Measurements from ENCODE around the gene PER1.

PER1 gene

DNA sequence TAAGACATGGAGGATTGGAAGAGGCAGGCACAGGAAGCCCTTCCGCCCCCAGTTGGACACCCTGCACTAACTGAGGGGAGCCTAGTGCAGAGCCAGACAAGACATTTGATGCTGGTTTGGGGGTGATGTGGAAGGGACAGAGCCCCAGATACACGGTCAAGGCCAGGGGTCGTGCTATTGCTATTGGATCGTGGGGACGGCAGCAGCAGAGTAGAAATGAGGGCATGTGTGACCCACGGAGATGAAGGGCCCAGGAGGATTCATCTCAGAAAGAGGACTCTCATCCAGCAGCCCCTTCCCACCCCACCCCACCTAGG is 12.6 kb upstream of the PER1 start:
- DNase-seq: no peak

GRCh38 chr17:8163978-8164814 is 12.0 kb upstream of the PER1 start:
- peak; percentile 51 for DNase-seq

- DNase-seq: peak; percentile 47
These were observed 11.1 kb upstream of the PER1 start for GRCh38 chr17:8162997-8163977.

DNA sequence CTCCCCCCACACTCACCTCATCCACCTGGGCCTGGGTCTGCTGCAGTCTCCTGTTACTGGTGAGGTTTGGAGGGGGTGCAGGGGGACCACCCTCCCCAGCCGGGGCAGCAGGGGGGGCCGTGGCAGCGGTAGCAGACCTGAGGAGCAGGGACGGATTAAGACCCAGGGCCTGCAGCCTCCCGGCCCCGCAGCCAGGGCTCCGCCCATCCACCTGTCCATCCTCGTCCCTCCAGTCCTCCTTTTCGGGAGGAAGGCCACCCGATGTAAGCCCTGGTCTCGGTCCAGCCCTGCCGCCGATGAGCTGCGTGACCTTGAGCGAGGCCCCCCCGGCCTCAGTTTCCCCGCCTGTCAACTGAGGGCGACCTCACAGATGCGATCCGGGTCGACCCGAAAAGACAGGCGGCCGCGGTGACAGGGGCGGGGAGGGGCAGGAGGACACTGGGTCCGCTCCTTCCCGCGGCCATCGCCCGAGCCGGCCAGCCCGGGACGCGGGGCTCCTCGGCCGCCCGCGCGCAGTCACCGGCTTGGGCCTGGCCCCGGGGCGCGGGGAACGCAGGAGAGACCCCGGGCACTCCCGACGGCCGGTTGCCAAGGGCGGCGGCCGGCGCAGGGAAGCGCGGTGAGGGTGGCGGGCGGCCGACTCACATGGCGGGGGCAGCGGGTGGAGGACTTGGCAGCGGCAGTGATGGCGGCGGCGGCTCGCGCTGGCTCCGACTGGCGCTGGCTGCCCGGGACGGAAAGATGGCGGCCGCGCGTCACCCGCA is 10.2 kb upstream of the PER1 start, which contains the start of gene VAMP2:
Gene VAMP2 (minus strand): TSS at position 716 of the 764 bp plus-strand sequence. CDS start 69 bp downstream, at position 647.
- peak; percentile 32 for DNase-seq

DNA sequence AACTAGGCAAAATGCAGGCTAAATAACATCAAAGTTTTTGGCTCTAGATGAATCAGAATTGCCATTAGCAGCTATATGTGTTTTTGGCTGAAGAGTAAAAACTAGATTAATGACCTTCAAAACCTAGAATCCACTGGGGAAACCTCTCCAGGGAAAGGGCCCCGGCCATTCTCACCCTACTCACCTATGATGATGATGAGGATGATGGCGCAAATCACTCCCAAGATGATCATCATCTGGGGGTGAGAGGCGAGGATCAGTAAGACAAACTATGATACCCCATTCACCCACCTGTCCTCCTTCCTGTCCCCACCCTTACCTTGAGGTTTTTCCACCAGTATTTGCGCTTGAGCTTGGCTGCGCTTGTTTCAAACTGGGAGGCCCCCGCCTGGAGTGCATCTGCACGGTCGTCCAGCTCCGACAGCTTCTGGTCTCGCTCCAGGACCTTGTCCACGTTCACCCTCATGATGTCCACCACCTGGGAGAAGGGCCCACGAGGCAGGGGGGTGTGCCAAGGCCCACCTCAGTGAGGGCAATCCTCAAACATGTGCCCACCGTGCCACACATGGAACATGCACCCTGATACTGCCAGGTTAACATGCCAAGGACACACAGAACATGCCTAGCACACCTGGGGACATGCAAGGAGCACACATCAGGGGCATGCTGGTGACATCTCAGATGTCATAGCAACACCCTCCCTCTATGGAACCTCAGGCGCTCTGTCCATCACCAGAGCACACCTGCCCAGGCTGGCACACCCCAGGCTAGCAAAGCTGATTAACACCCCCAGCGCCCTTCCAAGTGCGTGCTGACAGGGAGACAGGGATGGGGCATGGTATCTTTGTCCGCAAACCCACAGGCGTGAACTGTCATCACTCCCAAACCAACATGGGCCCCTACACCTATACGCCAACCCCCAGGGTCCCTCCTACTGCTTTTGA is 9.4 kb upstream of the PER1 start:
- no peak for DNase-seq

- DNase-seq: no peak
These were observed 8.6 kb upstream of the PER1 start for GRCh38 chr17:8160741-8161221.

- no peak for DNase-seq
These were observed 8.0 kb upstream of the PER1 start for GRCh38 chr17:8160224-8160577.

DNA sequence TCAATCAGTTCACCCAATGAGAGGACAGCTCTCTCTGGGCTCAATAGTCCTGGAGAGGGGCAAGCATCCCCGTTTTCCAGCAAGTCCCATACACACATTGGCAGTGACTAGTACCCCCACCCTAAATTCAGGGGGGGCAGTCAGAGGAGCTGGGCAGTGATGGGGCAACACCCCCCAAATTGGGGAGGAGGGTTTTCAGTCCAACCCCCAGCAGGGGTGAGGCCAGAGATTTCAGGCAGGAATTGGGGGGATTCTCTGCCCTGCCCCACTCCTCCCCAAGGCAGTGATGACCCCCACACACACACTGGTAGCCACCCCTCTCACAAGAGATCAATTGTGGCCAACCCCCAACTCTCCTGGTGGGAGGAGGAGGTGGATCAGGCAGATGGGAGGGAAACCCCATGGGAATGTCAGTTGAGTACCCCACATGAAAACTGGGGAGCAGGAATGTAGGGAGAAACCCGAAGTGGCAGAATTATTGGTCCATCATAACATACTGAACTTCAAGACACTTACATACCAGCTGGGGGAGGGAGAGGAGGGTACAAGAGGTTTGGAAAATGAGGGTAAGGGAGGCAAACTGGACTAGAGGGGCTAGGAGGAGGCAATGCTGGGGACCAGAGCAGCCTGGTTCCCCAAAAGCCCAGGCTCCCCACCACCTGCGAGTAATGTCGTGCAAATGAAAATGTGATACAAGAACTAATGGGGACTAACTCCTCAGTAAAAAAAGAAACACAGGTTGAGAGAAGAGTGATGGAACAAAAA is 7.4 kb upstream of the PER1 start:
- DNase-seq: no peak

DNA sequence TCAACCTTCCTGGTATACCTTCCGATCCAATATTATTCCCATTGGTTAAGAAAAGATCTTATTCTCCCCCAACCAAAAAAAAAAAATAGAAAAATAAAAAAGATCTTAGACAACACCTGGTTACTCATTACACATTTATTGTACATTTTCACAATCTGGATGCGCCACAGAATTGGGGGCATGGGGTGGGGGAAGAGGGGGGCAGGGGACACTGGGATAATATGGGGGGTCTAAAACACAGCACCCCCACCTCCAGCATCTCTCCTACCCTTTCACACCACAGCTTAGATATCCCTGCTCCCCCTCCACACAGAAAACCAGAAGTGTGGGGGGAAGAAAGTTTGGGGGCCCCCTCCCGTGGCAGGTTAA is 6.8 kb upstream of the PER1 start:
- DNase-seq: no peak

DNA sequence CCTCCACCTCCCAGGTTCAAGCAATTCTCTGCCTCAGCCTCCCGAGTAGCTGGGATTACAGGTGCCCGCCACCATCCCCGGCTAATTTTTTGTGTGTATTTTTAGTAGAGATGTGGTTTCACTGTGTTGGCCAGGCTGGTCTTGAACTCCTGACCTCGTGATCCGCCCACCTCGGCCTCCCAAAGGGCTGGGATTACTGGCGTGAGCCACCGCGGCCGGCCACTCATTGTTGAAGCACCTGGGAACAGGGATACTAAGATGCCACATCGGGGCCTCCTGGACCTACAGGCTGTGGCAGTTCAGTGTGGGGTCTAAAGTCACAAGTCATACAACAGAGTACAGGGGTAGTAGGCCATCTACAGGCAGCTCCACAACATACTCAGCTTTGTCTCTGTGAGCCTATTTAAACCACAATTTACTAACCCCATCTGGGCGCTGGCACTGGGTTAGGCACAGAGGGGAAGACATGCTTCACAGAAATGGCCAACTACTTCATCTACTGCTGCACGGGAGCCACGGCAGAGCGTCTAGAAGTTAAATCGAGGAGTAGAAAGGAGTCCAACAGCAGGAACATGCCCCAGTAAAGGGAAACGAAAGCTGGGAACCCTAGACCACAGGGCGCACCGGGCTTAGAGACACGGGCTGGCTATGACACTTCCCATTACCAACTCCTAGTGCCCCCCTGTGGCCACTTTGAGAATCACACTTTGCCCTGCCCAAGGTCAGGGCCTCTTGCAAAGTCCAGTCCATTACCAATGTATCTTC is 6.2 kb upstream of the PER1 start:
- DNase-seq: peak; percentile 89

DNA sequence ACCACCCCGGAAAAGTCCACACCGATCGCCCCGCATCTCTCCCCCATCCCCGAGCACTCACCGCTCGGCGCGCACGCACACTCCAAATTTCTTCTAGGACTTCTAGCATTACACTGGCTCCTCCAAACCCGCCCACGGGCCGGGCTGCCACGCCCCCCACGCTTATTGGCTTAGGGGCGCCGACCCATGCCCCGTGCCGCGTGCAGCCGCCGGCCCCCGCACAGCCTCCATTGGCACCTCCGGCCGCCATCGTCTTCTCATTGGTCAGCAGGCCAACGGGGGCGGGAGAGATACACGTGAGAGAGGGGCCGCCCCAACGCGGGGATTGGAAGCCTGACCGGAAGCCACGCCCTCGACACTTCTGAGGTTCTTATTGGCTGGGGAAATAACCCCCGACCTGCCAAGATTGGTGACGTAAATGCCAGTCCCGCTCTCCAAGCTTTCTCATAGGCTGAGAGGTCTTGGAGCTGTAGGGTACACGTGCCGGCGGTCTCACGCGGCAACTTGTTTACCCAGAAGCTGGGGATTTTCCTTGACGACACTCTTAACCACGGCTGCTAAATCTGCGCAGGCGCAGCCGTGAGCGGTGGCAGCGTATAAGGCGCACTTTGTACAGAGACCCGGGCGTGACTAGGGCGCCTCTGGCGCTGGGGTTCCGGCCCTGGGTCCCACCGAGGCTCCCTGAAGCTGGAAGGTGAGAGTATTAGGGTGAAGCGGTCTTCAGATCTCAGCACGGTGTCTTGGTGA is 4.2 kb upstream of the PER1 start:
- peak; percentile 100 for DNase-seq

DNA sequence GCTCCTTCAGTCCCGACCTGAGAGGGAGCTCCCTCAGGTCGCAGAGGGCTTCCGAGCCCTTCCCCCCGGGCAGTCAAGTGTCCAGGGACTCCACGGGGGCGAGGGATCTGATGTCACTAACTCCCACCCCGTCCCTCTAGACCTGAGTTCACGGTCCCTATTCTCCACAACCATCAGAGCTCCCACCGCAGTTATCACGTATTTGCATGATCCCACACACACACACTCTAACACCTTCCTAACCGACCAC is 3.7 kb upstream of the PER1 start:
- DNase-seq: no peak

- DNase-seq: no peak
These were observed 3.2 kb upstream of the PER1 start for GRCh38 chr17:8155231-8155995.

DNA sequence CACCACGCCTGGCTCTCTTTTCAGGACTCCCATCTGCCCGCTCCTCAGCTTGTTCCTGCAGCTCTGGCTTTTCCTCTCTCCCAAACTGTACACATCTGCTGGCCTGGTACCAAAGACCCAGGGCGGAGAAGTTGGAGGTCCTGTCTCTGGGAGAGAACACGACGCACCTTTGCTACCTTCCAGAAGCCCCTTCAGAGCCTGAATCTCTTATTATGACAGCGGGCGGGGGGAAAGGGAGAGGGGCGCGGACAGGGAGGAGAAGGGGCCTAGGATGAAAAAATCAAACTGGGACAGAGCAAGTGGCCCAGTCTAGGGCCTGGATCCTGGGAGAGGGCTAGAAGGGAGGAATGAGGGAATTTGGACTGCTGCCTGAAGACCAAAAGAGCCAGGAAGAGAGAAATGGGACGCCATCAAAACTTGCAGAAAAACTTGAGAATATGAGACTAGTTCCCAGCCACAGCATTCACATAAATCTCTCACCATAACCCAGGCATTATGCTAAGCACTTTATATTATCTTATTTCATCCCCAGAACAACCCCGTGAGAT is 2.5 kb upstream of the PER1 start:
- no peak for DNase-seq

GRCh38 chr17:8153957-8154607 is 1.9 kb upstream of the PER1 start:
- peak; percentile 98 for DNase-seq

DNA sequence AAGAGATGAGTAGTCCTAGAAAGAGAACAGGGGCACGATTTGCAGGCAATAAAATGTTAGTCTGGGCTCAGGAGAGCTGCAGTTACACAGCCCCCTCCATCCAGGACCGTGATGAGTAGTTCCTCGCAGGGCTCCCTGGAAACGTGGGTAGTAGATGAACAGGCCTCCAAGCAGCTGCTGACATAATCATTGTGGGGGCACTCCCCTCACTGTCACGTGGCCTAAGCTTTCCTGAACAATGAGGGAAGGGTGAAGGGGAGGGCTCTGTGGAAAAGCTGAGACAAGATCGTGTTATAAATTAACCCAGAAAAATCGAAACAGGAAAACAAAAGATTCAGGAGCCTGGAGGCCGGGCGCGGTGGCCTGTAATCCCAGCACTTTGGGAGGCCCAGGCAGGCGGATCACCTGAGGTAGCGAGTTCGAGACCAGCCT is 1.3 kb upstream of the PER1 start:
- DNase-seq: peak; percentile 27

- DNase-seq: no peak
These were observed 837 bp upstream of the PER1 start for GRCh38 chr17:8153031-8153451.

GRCh38 chr17:8151641-8152111 is 528 bp downstream of the PER1 start:
- no peak for DNase-seq
